Stimulated activated naive CD4-positive, alpha-beta T cell treated with Interleukin-2 at 50 U/mL for 16 hours (primary cell): ENCODE measurements around the gene LDB2.
"Not testable (repeated sequence)": the region's sequence is repeated elsewhere in the genome, so short reads cannot be mapped to it uniquely, and the experiment has no call there.

Experiments used
- DNase-seq: peaks from one replicate; lab custom pipeline; 2025; lab: John Stamatoyannopoulos, UW

The LDB2 gene

DNA sequence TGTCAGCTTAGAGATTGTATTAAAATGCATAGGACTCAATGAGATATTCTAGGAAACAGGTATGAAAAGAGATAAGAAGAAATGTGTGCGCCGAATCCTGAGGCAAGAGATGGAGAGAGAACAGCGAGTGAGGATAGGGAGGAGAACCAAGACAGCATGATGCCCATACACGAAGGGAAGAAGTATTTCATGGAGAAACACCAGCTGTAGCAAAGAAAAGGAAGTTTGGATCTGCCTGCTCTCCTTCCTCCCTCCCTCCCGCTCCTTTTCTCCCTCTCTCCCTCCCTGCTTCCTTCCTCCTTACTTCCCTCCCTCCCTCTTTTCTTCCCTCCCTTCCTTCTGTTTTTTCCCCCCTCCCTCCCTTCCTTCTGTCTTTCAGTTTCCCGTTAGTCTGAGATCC, 353.6 kb downstream of the LDB2 start:
- DNase-seq = no peak

DNA sequence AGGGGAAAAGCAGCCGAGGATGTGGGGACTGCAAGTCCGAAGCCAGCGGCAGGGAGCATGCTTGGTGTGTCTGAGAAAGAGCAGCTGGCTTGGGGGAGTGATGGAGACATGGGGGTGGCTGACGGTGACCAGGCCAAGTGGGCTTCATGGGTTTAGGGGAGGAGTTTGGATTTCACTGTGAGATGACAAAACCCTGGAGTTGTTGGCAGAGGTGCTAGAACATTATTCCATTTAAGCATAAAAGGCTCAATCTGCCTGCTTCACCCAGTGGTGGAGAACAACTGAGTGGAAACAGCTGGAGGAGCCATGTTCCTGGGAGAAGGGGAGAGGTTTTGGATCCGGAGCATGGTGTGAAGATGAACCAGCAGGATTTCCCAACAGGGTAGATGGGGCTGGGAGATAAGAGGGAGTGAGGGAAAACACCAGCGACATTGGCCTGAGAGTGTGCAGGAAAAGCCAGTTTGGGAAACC, 354.2 kb downstream of the LDB2 start:
- DNase-seq = no peak

DNA sequence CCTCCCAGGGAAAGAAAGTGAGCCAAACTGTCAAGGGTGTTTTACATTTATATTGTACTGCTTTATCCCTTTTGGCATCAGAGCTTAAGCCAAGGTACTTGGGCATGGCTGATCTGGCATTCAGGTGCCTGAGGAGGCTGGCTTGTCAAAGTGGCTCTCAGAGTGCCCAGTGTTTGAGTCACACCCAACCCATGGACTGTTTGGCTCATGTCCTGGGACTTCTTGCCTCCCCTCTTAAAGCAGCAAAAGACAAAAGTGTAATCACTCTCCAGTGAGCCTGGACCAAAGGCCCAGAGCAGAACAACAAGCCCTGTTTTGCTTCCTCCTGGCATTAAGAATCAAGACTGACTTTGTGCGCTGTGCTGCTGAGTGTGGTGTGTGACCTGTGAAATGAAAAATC, 360.5 kb downstream of the LDB2 start:
- DNase-seq = no peak

DNA sequence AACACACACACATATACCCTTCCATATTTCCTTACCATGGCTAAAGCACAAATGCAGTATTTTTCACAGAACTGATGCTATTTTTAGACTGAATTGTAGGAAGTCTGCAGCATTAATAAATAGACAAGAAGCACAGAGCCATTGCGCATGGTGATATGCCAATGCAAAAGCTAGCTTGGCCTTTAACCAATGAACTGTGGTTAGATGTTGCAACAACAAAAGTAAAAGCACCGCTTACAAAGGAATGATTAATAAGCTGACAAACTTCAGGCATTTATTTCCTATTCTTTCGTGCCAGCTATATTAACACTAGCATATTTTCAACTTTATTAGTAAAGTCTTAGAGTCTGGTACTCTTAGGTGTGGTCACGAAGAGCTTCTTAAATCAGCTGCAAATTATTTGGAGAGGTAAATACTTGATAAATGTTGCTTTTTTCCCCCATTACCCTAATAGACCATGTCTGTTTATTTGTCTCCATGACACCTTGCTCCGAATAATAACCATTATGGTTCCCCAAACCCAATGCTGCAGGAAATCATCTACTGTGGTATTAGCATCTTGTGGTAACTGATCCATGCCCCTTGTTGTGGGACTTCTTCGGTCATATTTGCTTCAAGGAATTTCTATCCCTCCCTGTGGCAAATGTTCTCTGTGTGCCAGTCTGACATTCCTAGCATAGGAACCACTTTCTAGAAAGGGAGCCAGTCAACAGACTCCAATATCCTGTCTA, 366.0 kb downstream of the LDB2 start:
- DNase-seq = no peak

DNA sequence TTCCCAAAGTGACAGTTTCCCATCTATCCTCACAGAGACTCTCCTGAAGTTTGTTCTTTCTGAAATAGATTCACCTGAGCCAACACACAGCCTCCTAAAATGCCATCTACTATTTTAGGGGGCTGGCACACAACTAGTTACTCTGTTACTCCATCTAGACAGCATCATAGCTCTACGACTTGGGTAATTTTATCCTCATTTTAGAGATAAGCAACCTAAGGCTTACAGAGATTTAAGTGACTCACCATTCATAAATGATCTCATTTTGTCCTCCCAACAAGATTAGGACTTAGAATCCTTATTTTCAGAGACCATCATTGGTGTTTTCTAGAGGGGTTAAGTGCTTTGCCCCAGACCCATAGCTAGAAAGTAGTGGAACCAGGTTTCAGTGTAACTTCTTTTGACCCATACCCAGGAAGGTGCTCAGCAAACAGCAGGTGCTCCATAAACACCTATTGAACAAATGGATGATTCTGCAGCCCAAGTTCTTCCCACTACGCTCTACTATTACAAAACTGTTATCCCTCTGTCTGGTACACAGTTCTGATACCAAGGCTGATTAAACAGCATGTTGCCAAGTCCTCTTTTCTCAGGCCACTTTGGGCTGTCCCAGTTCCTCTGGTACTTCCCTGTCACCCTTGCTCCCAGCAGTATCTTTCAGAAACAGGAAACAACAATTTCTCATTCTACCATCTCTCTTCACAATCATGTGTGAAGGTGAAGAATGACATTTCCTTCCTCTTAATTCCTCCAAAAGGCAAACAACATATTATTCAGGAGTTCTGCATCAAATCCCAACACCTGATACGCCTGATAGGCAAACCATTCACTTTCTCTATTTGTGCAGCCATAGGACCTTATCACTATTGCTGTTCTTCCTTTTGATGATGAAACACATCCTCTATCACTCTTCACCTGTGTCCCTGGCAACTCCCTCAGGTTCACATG, 367.5 kb downstream of the LDB2 start:
- no peak for DNase-seq

DNA sequence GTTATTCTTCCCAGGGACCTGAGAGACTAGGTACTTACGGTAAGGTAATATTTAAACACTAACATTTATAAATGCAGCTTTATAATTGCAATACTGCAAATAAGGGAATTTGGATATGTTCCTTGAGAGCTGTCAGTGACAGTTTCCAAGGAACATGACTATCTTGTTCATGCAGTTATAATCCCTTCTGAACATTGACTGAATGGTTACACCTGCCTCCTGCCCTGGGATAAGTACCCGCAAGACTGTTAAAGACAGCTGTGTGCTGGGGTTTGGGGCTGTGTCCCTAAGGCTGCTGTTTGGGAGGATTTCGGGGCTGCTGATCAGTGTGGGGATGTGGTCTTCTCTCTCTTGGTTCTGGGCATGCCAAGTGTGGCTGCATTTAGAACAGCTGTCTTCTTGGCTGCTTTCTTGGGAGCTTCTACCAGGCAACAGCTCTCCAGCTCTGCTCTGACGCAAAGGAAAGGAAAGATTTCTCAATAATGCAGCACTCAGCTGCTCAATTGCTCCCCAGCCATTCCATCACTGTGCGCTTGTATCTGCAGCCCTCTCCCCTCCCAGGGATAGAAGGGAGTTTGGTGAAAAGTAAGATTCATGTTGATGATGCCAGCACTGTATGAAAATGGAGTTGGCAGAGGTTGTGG, 373.4 kb downstream of the LDB2 start:
- no peak for DNase-seq

DNA sequence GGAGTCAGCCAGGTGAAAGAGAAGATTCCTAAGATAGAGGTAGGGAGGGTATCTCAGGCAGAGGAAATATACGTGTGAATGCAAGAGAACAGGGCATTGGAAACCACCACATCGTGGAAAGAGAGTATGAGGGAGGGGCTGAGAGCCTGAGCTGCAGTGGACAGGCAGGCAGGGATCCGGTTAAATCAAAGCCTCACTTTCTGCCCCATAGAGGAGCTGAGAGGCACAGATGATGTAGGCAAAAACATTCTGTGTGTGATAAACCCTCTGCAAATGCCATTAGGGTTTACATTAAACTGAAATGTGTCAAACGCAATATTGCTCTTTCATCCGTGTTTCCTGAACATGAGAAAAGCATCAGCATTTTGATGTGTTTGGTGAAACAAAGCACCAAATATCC, 374.0 kb downstream of the LDB2 start:
- no peak for DNase-seq

DNA sequence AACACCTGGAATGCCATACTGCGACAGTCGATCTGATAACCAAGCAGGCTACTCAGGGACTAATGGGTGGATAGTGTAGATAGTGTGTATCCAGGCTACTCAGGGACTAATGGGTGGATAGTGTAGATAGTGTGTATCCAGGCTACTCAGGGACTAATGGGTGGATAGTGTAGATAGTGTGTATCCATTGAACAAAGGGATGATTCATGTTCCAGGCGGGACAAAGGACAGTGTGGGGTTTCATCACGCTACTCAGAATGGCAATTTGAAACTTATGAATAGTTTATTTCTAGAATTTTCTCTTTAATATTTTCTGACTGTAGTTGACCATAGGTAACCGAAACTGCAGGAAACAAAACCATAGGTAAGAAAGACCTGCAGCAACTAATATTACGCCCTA, 374.9 kb downstream of the LDB2 start:
- not testable (repeated sequence) for DNase-seq

DNA sequence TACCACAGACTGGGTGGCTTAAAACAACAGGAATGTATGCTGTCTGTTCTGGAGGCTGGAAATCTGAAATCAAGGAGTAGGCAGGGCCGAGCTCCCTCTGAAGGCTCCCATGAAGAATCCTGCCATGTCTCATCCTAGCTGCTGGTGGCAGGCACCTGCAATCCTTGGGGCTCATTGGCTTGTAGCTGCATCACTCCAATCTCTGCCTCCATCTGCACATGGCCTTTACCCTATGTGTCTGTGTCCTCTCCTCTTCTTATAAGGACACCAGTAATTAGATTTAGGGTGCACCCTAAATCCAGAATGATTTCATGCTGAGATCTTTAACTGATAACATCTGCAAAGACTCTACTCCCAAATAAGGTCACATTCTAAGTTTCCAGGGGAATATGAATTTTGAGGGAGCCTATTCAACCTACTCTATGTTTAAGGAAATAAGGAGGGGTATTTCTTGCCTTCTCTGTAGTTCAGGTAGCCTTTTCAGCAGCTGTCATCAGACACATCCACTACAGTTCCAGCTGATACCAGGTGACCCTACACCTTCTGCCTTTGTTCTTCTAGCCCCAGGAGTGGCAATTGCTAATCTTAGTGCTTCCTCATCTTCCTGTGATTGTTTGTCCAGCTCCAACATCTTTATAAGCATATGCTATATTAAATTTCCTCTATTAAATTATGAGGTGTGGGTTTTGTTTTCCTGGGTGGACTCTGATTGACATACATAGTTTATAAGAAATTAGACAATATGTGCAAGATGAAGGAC, 377.1 kb downstream of the LDB2 start:
- DNase-seq = no peak

DNA sequence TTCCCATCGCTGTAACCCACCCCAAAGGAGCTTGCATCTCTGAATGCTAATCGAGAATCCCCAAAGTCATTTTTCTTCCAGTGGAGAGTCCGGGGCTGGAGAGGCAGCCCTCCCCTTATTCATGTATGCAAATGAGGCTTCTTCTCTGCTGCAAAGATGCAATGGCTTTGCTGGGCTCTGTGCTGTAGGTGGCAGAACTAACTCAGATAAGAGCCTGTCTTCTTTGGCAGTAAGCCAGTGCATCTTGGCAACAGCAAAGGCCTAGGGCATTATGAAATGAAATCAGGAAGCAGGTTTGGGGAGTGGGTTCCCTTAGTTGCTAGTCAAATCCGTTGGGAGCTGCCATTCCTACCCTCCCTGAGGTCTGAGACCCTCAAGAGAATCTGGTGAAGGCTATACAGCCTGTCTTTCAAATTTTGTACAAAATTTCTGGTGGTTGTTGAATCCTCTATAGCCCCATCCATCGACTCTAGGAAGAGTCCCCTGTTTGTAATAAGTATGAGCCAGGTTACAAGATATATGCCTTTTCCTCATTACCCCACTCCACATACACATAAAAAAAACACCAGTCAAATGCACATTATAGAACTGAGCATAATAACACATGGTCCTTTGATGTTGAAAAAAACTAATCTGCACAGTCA, 381.5 kb downstream of the LDB2 start:
- no peak for DNase-seq

DNA sequence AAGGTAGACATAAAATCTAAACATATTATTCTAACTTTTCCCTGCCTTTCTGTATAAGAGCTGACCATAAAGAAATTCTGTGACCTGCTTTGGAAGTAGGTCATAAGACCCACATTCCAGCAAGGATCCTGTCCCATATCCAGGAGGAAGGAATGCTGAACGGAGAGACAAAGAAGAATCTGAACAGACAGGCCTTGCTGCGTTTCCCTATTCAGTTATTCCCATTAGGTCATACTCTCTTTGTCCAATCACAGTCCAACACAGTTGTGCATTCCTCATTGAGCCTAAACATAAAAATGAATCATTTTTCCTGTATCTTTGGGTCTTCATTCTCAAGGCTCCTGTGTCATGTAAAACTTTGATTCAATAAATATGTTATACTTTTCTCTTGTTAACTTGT, 384.6 kb downstream of the LDB2 start:
- no peak for DNase-seq

DNA sequence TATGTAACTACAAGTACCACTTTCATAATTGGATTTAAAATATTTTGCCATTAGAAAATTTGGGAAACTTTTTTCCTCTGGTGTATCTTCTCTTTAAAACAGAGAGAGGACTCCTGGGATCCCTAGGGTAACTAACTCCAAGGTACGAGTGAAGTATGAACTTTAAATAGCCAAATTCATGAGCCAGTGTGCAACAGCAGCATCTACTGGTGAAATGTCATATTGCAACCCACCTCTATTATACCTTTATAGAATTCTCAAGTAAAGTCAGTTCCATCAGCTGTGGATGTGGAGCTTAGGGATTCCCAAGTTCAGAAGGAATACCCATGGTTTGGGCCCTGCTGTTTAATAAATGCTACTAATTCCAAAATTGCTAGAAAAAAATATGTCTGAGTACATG, 389.5 kb downstream of the LDB2 start:
- DNase-seq = no peak

DNA sequence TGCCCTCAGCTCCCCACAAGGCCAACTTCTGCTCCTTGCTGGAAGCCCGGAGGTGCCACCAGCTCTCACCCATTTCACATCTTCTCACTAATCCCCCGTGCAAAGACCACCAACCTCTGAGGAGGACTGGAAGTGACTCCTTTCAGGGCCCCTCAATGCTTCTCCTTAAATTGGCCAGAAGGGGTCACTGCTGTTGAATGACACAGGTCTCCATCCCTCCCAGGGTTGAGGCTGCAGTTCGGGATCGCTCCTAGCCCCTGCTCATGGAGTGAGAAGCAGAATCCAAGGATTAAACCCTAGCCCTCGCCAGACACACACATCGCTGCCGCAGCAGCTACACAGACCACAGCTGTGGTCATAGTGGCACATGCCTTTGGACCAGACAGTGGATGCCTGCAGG, 392.7 kb downstream of the LDB2 start:
- DNase-seq = no peak

DNA sequence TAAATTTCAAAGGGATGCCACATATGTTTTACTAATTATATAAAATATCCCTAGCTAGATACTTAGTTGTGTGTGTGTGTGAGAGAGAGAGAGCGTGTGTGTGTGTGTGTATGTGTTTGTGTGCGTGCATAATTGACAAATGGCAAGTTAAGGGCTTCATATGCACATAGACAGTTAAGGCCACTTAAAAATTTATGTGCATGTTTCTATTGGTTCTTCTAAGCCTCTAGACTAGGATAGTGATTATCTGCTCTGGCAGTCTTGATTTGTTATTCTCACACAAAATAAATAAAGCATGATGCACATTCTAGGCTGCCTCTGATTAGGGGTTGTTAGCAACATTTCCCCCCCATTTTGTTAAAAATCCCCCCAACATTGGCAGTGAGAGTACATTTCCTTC, 393.2 kb downstream of the LDB2 start:
- no peak for DNase-seq

DNA sequence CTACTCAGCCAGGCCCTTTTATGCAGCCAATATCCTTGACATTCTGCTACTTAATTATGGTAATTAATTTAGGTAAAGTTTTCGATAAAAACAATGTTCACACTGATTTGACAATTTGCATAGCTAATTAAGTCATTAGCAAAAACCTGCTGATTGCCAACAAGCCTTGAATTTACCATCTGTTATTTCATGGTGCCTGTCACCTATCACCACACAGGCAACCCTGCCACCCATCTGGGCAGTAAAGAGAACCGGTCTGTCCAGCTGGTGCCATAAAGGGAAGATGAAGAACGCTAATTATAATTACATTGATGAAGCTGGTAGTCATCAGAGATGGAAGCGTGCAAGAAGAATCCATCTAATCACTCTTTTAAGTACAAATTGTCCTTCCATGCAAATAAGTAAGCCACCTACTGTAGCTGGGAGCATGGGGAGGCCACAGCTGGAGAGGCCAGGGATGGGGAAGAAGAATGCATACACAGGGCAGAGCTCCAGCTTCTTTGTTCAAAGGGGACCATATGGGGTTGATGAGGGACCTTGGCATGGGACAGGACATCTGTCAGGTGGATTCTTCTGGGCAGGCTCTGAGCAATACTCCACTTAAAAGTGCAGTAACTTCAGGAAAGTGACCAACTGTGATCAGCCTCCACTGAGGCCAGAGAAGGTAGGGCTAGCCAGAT, 394.9 kb downstream of the LDB2 start:
- DNase-seq = no peak

DNA sequence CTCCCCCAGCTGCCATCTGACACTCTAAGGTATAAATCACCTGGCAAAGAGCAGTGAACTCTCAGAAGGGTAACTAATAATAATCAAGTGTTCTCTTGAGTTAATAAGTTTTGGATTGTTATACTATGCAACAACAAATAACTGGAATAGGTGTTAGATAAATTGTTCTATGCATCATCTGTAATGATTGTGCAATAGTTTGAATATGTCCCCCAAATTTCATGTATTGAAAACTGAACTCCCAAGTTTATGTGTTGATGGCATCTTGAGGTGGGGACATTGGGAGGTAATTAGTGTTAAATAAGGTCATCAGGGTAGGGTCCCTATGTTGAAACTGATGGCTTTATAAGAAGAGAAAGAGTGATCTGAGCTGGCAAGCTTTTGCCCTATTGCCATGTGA, 399.5 kb downstream of the LDB2 start:
- DNase-seq = no peak

DNA sequence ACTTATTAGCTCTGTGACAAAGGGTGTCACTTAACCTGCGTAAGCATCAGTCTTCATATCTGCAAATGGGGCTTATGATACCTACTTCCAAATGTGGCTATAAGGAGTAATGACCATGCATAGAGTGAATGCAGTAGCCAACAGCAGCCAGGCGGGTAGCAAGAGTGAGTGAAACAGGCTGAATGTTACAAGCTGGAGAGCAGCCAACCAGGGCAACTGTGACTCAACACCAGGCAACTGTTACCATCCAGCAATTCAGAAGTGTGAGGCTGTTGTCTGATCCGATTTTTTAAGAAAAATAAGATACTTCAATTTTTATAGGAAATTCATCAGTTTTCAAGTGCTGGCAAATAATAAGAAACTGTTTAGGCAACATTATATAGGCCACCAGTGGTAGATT, 401.9 kb downstream of the LDB2 start:
- no peak for DNase-seq

DNA sequence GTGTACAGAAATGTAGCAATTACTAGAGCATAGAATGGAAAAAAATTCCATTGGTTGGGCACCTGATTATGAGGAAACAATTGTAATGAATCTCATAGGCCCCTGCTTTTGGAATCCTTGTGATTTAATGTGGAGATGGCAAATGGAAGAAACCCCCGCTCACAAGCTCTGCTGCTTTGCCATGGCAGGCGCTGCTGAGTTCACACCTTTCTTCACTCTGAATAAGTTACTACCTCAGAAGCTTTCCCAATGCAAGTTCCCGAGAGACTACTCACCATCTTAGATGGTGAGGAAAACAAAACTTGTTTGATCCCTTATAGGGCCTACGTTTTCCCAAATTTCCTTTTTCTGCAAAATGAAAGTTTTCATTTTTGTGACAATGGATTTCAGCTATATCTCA, 405.6 kb downstream of the LDB2 start:
- DNase-seq = no peak

DNA sequence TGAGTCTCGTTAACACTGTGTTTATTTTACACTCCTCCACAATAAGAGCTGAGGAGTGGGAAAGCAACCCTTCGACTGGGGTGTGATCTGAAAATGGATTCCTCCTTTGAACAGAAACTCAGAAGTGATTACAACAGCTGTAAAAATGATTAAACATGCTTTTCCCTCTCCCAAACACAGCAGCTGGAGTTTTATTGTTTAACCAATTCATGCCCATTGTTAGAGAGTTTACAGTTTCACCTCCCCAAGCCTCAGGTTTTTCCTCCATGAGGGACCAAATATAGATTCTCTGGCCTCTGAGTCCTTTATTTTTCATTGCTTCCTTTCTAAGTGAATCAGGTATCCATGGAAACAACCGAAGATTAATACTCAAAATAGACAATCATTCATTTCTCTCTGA, 409.2 kb downstream of the LDB2 start:
- DNase-seq = no peak

DNA sequence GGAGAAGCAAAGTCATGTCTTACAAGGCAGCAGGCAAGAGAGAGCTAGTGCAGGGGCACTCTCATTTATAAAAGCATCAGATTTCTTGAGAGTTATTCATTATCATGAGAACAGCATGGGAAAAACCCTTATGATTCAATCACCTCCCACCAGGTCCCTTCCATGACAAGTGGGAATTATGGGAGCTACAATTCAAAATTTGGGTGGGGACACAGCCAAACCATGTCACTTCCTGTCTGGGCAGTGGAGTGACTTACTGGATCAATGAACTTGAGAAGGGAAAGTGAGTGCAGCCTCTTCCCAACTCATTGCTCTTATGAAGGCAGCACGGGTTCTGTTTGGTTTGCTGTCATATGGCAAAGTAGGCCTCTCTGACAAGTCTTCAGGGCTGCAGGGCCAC, 410.4 kb downstream of the LDB2 start:
- no peak for DNase-seq

DNA sequence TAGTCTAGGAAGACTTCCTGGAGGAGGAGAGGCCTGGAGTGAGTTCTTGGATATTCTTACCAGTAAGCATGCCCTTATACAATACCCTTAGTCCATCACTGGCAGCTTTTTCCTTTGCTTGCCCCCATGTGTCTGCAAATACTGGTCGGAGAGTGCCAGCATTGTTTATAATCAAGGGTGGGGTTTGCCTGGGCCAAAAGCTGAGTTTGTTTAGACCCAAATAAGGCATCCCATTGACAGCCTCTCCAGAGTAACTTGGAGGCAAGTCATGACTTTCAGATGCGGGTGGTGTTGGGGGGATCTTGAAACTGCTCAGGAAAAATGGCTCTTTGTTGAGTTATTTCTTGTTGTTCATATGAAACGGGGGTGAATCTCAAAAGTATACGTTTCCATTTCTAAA, 413.7 kb downstream of the LDB2 start:
- DNase-seq = no peak
